ENCODE results near the gene IMMP2L. TPM values are rescaled to one million over a fixed set of nuclear protein-coding genes. Genes with fewer than 3 reads are reported as not detected.

Gene IMMP2L
- total and polyA plus RNA-seq, 2 of the 4 experiments (the other 2 are of a cell fraction) = 5.8 to 9.3 TPM

GRCh38 chr7:111175908-111176441 is 386.3 kb downstream of the IMMP2L start:
- CTCF ChIA-PET = no interaction called here
- no CpG with 5 or more reads among the region's 2 CpGs for WGBS, 2 experiments (ENCODE audit: extremely low coverage in 2 of 2, insufficient read length in 1 of 2)

More at GRCh38 chr7:111175908-111176441, 386.3 kb downstream of the IMMP2L start:
- no peak for TF ChIP-seq CEBPB (IDR thresholded peaks at IDR 0.05; ENCODE audit: low read depth, low read length)
- Histone ChIP-seq H3K4me3 (ENCODE audit: insufficient read depth, low read depth, low read length) (no peak overlapping the region), H3K79me1 (ENCODE audit: low read depth in 1 of 2, low read length in 2 of 2) (no peaks in the 10 kb centered on the region), H3K56ac (ENCODE audit: extremely low read depth, insufficient read depth, low read length) (no peak overlapping the region), H3K4me1 (ENCODE audit: control insufficient read depth, insufficient read depth, low read length) (no peaks in the 10 kb centered on the region), H2BK120ac (ENCODE audit: low read depth, low read length) (no peak overlapping the region), H3K18ac (ENCODE audit: low read depth, low read length) (no peak overlapping the region), H2AFZ (replicated peaks; ENCODE audit: low read length, poor library complexity) (no peak overlapping the region), H3K4ac (ENCODE audit: low read depth, low read length) (no peak overlapping the region), H4K5ac (ENCODE audit: low read depth, low read length) (no peak overlapping the region), H3K9me1 (ENCODE audit: insufficient read depth, low read length) (no peaks in the 10 kb centered on the region), H3K9ac (ENCODE audit: low read depth, low read length) (no peak overlapping the region), H2BK15ac (ENCODE audit: low read depth, low read length) (no peak overlapping the region), H4K8ac (ENCODE audit: low read depth in 2 of 2, low read length in 2 of 2) (no peak overlapping the region), H3K23ac (ENCODE audit: low read depth, low read length) (no peak overlapping the region), H4K20me1 (ENCODE audit: insufficient read depth, low read length) (no peaks in the 10 kb centered on the region), H2BK20ac (ENCODE audit: low read depth, low read length) (no peak overlapping the region), H4K91ac (ENCODE audit: insufficient read depth, low read depth, low read length) (no peak overlapping the region), H3K27me3 (ENCODE audit: control insufficient read depth, insufficient read depth, low read length) (no peaks in the 10 kb centered on the region), H3K36me3 (ENCODE audit: control insufficient read depth, insufficient read depth, low read length) (no peaks in the 10 kb centered on the region), H2AK9ac (replicated peaks; ENCODE audit: low read depth, low read length, poor library complexity) (no peak overlapping the region), H3K9me3 (ENCODE audit: control insufficient read depth, insufficient read depth, low read length) (0 out of 2 replicates have a peak, but pooled peaks cover 2% of the 10 kb centered on the region), H3K14ac (replicated peaks; ENCODE audit: low read depth, low read length) (no peak overlapping the region), H2AK5ac (ENCODE audit: low read depth, low read length) (no peak overlapping the region), H2BK5ac (ENCODE audit: low read depth, low read length, poor library complexity, severe bottlenecking) (no peak overlapping the region), H3K4me2 (ENCODE audit: low read depth, low read length) (no peak overlapping the region), H3K27ac (ENCODE audit: insufficient read depth, low read length) (no peak overlapping the region)
- no TSS peak for BruUV-seq (replicated peaks)
- dilution Hi-C loops (cut with HindIII; ENCODE audit: low sequenced_read_pairs, unreplicated experiment) (no loop called here), intact Hi-C loops (cut with micrococcal nuclease) (no loop called here), in situ Hi-C loops (cut with MboI; ENCODE audit: low sequenced_read_pairs) (no loop called here)
- POLR2A ChIA-PET (ENCODE audit: unreplicated experiment) = no interaction called here
- DNase-seq (no peak), ATAC-seq (ENCODE audit: low read depth) (no peak)
